Suprapubic skin (tissue), 4 donors: ENCODE data around the gene BCL11B. TPM values are rescaled to one million over a fixed set of nuclear protein-coding genes. Genes with fewer than 3 reads are reported as not detected.

Source experiments
- DNase-seq, 2 donors: peaks; one replicate each; pipeline ENCODE4 v3.0.0-alpha.2; 2019; ENCODE audit warnings: low spot score in 2 of 2
- H3K27ac ChIP-seq: fragments of 200-600 bp; sonication (generic); one replicate; pipeline ENCODE4 v1.5.1; 2019
- H3K27me3 ChIP-seq: fragments of 200-600 bp; sonication (generic); one replicate; pipeline ENCODE4 v1.5.1; 2019
- H3K36me3 ChIP-seq: fragments of 200-600 bp; sonication (generic); one replicate; pipeline ENCODE4 v1.5.1; 2019
- H3K4me1 ChIP-seq: fragments of 200-600 bp; sonication (generic); one replicate; pipeline ENCODE4 v1.5.1; 2019
- H3K4me3 ChIP-seq: fragments of 200-600 bp; sonication (generic); one replicate; pipeline ENCODE4 v1.5.1; 2019; ENCODE audit warnings: mild to moderate bottlenecking
- H3K9me3 ChIP-seq: fragments of 200-600 bp; sonication (generic); one replicate; pipeline ENCODE4 v1.5.1; 2019
- CTCF ChIP-seq, 2 donors: fragments of 200-600 bp in 1 of 2; fragments of 450-650 bp in 1 of 2; sonication (generic) in 1 of 2; IDR thresholded peaks; one replicate each; pipeline ENCODE4 v1.5.1; 2016 to 2019; ENCODE audit warnings: antibody characterized with exemption in 2 of 2, mild to moderate bottlenecking in 1 of 2, moderate library complexity in 1 of 2
- EP300 ChIP-seq: sonication (generic); formaldehyde crosslinking; IDR thresholded peaks from one replicate; pipeline ENCODE4 v1.6.1; 2017; ENCODE audit warnings: antibody characterized with exemption
- POLR2A ChIP-seq, 2 donors: fragments of 450-650 bp; IDR thresholded peaks; one replicate each; pipeline ENCODE4 v1.6.1; 2017; ENCODE audit warnings: antibody characterized with exemption in 2 of 2, mild to moderate bottlenecking in 2 of 2, moderate library complexity in 2 of 2
- POLR2AphosphoS5 ChIP-seq, 3 donors: sonication (generic); formaldehyde crosslinking; IDR thresholded peaks; one replicate each; pipeline ENCODE4 v1.6.1; 2017; ENCODE audit warnings: antibody characterized with exemption in 3 of 3
- WGBS: methylation state at CpG from one replicate; pipeline ENCODE4 v1.1.5; 2018; 5-methylcytosine and 5-hydroxymethylcytosine counted together
- total RNA-seq, 4 donors: library from RNA; depleted of rRNA; stranded (reverse); fragments of >200 nt; gene quantifications; one replicate each; pipeline ENCODE4 v1.1.0, GENCODE V29; 2016

Gene BCL11B
- total RNA-seq, 4 donors from 2014 or later = 35.9 to 53.8 (median 47.5) TPM

DNA sequence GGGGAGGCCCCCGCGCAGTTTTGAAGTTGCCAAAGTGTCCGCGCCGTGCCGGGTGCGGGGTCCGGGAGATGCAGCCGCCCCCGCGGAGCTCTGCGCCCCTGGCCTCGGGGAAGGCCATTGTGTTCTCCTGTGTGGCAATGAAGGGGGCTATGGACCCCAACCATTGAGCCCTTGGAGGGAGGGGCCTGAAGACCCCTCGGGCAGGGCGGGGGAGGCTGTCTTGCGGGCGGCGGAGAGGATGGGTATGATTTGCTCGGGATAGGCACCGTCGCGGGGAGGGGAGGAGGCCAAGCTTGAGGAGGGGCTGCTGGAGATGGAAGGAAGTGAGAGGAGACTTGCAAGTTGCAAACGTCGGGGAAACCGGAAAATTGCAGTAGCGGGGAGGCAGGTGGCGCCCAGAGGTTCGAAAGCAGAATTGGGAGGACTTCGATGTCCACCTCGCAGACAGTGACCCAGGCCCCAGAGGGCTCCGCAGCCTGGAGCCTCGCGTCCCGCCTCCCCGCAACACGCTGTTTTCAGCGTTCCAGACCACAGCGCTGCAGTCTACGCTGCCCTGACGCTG lies 25.4 kb downstream of the BCL11B start:
- WGBS = 13% methylated on average over 39 of the region's 40 CpGs
- H3K4me1 ChIP-seq = peaks cover 57% of the 10 kb centered on the region
- no peaks in the 10 kb centered on the region for H3K9me3 ChIP-seq
- no peaks in the 10 kb centered on the region for H3K36me3 ChIP-seq
- peak overlapping the region; percentile 84 for H3K27ac ChIP-seq
- peak in 1 of 2 donors; percentile 63 for DNase-seq
- TF ChIP-seq POLR2AphosphoS5 (IDR thresholded peaks at IDR 0.05) (no peak), EP300 (no peak), CTCF (IDR thresholded peaks at IDR 0.05) (no peak), POLR2A (IDR thresholded peaks at IDR 0.05) (no peak)
- peaks cover 30% of the 10 kb centered on the region for H3K27me3 ChIP-seq
- H3K4me3 ChIP-seq = peak overlapping the region; percentile 48

DNA sequence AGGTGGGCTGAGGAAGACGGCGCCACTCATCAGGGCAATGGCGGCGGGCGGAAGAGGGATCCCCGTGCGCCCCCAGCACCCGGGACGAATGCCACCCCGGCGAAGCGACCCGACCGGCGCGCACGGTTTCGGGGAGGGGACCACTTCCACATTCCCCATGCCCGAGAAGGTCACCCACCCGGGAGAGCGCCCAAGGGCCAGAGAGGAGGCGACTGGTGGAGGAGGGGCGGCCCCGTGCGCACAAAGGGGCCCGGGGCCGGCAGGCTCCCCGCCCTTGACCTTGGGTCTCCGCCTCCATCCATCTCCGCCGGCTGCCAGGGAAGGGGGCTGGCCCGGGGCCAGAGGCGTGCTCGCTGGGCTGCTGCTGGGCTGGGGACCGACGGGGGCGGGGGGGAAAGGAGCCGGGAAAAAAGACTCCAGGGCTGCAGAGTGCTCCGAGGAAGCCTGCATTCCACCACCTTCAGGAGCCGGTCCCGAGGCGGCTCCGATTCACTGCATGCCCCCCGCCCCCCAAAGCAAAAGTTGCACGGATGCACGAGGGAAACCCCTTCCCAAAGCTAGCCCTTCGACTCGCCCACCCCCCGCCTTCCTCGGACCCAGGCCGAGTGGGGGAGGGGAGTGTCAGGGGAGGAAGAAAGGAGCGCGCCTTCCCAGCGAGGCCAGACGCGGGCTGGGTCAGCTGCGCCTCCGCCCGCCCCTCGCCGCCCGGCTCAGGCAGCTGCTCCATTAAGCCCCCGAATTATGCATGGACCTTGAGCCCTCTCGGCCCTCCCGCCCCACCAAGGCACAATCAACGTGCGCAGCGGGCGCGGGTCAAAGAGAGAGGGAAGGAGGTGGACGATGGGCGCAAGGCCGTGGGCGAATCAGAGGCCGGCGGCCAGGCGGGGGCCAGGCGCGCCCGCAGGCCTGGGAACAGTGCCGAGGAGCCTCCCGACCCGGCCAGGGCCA lies 26.2 kb downstream of the BCL11B start:
- Histone ChIP-seq H3K4me1 (peaks cover 65% of the 10 kb centered on the region), H3K4me3 (peak overlapping the region; percentile 48), H3K27me3 (peaks cover 30% of the 10 kb centered on the region), H3K27ac (peak overlapping the region; percentile 84), H3K36me3 (no peaks in the 10 kb centered on the region), H3K9me3 (no peaks in the 10 kb centered on the region)
- 15% methylated on average over 10 of the region's 83 CpGs for WGBS
- peak in 1 of 2 donors; percentile 67 for DNase-seq
- TF ChIP-seq POLR2AphosphoS5 (IDR thresholded peaks at IDR 0.05) (no peak), EP300 (no peak), CTCF (IDR thresholded peaks at IDR 0.05) (no peak)

DNA sequence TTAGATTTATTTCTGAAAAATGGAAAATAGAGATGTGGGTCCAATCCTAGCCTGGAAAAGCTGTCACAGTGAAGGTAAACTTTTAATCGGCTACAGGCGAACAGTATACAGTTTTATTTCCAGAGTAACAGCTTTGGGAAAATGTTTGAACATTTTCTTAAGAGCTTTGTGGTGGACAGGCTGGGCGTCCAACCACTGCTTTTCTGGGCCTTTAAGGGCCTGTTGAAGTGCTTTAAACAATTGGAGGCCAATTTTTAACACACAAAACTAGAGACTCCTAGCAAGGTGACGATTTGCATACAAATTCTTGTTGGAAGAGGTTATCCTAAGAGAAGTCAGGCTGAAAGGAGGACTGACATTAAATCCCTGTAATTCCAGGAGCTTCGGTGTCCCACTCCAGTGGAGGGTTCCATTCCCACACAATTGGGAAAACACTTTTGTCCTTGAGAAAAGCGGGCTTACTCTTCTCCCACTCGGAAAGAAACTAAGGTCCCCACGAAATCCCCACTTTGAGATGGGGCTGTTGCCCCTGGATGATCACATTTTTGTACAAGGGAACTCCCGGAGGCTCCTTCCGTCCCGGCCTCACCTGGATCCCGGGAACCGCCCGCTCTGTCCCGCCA lies 26.9 kb downstream of the BCL11B start:
- Histone ChIP-seq H3K9me3 (no peaks in the 10 kb centered on the region), H3K4me3 (peak overlapping the region; percentile 48), H3K27me3 (peaks cover 30% of the 10 kb centered on the region), H3K36me3 (no peaks in the 10 kb centered on the region), H3K4me1 (peaks cover 72% of the 10 kb centered on the region), H3K27ac (peak overlapping the region; percentile 84)
- WGBS = 41% methylated on average over 14 of the region's 15 CpGs
- DNase-seq = no peak
- TF ChIP-seq EP300 (no peak), POLR2AphosphoS5 (IDR thresholded peaks at IDR 0.05) (no peak), CTCF (IDR thresholded peaks at IDR 0.05) (no peak), POLR2A (IDR thresholded peaks at IDR 0.05) (no peak)

DNA sequence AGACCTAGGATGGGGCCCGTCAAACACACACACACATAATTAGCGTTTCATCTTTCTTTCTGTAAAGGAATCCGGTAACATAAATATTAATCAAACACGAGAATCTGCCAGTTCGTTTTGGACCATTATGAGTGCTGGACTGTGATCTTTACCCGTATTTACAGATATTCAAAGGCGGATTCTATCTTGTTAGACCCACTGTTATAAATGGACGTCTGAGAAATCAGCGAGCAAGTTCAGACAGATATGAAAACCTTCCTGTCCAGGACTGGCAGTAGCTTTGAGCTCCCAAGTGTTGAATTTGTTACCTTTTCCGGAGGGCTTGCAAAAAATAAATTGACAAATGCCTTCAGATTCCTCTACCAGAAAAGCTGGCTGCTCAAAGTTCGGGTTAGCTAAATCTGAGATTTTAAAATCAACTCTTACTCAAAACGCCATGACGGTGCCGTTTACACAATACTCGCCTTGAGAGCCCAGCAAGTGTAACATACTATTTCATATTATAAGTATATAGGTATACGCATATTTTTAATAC lies 27.6 kb downstream of the BCL11B start:
- Histone ChIP-seq H3K4me1 (peaks cover 77% of the 10 kb centered on the region), H3K27me3 (peaks cover 30% of the 10 kb centered on the region), H3K4me3 (peak overlapping the region; percentile 15), H3K9me3 (no peaks in the 10 kb centered on the region), H3K27ac (peak overlapping the region; percentile 84), H3K36me3 (no peaks in the 10 kb centered on the region)
- TF ChIP-seq EP300 = no peak
- TF ChIP-seq CTCF (IDR thresholded peaks at IDR 0.05) = no peak
- no peak for TF ChIP-seq POLR2A (IDR thresholded peaks at IDR 0.05)
- TF ChIP-seq POLR2AphosphoS5 (IDR thresholded peaks at IDR 0.05) = no peak
- WGBS = 53% methylated on average over 16 of the region's 16 CpGs
- DNase-seq = no peak
